GM20000 (cell line): ENCODE data around the gene DCLK1.

ENCODE experiments used
- DNase-seq: peaks from one replicate; pipeline ENCODE4 v3.0.0; 2012; ENCODE audit warnings: low spot score
- CTCF ChIP-seq: IDR thresholded peaks from 2 replicates; pipeline ENCODE4 v1.5.1; 2012; ENCODE audit warnings: mild to moderate bottlenecking, control low read depth; ENCODE audit errors: extremely low read depth, missing control alignments

DCLK1 gene

GRCh38 chr13:36160297-36160696, 29.1 kb upstream of the DCLK1 start:
- no peak for TF ChIP-seq CTCF
- no peak for DNase-seq

- no peak for TF ChIP-seq CTCF
- DNase-seq = no peak
These were observed 27.4 kb upstream of the DCLK1 start for GRCh38 chr13:36158611-36159010.

GRCh38 chr13:36157480-36157879, 26.3 kb upstream of the DCLK1 start:
- no peak for DNase-seq
- no peak for TF ChIP-seq CTCF

GRCh38 chr13:36154567-36155291, 23.5 kb upstream of the DCLK1 start:
- no peak for DNase-seq
- no peak for TF ChIP-seq CTCF

- TF ChIP-seq CTCF = no peak
- DNase-seq = no peak
These were observed 20.4 kb upstream of the DCLK1 start for GRCh38 chr13:36151591-36151990.

- no peak for TF ChIP-seq CTCF
- DNase-seq = no peak
These were observed 17.3 kb upstream of the DCLK1 start for GRCh38 chr13:36148446-36148845.

- no peak for DNase-seq
- no peak for TF ChIP-seq CTCF
These were observed 16.1 kb upstream of the DCLK1 start for GRCh38 chr13:36147330-36147729.
